ENCODE measurements around the gene DCST1. TPM values are rescaled to one million over a fixed set of nuclear protein-coding genes. Genes with fewer than 3 reads are reported as not detected.

The DCST1 gene
- total and polyA plus RNA-seq, 2 of the 8 experiments (the other 6 are each of a cell fraction or from before 2014, with no cell fraction given): not detected

GRCh38 chr1:155000726-155001424 lies 32.7 kb upstream of the DCST1 start (continued):
- TF ChIP-seq SRF (IDR thresholded peaks at IDR 0.05; ENCODE audit: low read depth, low read length) (no peak), BACH1 (IDR thresholded peaks at IDR 0.05; ENCODE audit: low read length) (peak; percentile 67), TAF1 (IDR thresholded peaks at IDR 0.05; ENCODE audit: low read depth, low read length) (peak; percentile 65), ATF2 (IDR thresholded peaks at IDR 0.05; ENCODE audit: low read length) (peak; percentile 53; the same call in 1 of the 2 replicates), BRCA1 (IDR thresholded peaks at IDR 0.05; ENCODE audit: low read depth, low read length) (peak; percentile 13; the same call in 1 of the 2 replicates), JUND (IDR thresholded peaks at IDR 0.05; ENCODE audit: low read length) (peak; percentile 76; the same call in 1 of the 2 replicates), CHD7 (IDR thresholded peaks at IDR 0.05; ENCODE audit: insufficient replicate concordance, low read length) (no peak), BCL11A (IDR thresholded peaks at IDR 0.05; ENCODE audit: low read depth in 2 of 2, low read length in 2 of 2) (no peak), CHD1 (IDR thresholded peaks at IDR 0.05; ENCODE audit: low read depth, low read length) (no peak)
